ENCODE results near the gene PHF13.
A peak's percentile ranks its signal among the peaks of the same experiment; 100 is the strongest.
"Not testable (repeated sequence)": the region's sequence is repeated elsewhere in the genome, so short reads cannot be mapped to it uniquely, and the experiment has no call there.

PHF13 gene

DNA sequence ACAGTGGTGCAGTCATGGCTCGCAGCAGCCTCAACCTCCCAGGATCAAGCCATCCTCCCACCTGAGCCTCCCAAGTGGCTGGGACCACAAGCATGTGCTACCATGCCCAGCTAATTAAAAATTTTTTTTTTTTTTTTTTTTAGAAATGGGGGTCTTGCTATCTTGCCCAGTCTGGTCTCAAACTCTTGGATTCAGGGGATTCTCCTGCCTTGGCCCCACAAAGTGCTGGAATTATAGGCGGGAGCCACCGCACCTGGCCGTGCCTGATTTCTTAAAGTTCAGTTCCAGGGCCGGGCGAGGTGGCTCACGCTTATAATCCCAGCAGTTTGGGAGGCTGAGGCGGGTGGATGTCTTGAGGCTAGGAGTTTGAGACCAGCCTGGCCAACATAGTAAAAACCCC lies 17.5 kb downstream of the PHF13 start:
- no peak for DNase-seq

DNA sequence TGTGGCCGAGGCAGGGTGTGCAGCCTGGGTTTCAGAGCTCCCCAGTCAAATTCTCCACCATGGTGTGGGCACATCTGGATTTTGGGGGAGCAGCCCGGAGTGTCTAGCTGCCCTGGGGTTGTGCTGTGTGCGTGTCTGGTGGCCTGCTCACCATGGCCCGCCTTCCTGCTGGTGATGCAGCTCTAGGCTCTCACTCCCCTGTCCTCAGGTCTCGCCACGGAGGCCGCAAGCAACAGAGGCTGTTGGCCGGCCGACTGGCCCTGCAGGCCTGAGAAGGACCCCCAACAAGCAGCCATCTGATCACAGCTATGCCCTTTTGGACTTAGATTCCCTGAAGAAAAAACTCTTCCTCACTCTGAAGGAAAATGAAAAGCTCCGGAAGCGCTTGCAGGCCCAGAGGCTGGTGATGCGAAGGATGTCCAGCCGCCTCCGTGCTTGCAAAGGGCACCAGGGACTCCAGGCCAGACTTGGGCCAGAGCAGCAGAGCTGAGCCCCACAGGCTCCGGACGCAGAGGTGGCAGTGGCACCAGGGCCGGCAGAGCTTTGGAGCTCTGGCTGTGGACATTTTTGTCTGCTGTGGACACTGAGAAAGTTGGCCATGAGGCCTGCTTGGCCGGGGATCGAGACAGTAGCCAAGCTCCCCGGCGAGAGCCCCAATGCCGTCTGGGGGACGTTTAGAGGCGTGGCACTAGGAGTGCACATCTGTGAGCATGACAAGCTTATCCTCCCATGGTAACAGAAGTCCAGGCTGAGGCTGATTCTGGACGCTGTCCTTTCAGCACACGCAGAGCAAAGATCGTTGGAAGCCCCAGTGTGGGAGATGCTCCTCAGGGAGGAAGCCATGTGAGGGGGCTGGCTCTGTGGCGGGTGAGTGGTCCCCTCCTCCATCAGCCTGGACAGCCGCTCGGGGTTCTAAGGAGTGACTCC lies 19.3 kb downstream of the PHF13 start:
- DNase-seq = no peak

DNA sequence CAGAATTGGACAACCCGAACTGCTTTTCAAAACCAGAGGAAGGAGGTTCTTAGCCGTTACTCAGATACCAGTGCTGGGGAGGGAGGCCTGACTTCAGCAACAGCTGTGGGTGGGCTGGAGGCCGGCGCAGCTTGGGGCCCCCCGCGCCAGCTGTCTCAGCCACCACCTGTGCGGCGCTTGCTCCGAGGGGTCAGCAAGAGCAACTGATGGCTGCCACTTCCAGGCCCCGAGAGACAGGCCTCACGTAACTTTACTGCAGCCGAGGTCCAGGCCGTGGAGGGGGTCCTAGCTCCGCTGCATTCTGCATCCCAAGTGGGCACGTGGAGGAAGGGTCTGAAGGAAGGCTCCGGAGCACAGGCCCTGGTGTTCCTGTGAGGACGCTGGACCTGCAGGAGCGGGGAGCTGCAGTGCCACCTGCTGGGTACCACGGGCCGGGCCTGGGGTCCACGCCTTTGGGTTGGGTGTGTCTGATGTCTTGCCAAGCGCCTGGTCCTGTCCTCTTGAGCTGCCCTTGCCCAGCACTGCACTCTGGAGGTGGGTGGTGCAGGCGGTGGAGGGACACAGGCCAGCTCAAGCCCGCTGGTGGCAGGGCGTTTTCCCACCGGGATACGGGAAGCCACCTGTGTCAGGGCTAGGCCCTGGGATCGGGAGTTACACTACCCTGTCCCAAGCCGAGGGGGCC lies 21.0 kb downstream of the PHF13 start:
- DNase-seq = peak; percentile 2

- DNase-seq = no peak
These were observed 21.8 kb downstream of the PHF13 start for GRCh38 chr1:6635161-6635909.

DNA sequence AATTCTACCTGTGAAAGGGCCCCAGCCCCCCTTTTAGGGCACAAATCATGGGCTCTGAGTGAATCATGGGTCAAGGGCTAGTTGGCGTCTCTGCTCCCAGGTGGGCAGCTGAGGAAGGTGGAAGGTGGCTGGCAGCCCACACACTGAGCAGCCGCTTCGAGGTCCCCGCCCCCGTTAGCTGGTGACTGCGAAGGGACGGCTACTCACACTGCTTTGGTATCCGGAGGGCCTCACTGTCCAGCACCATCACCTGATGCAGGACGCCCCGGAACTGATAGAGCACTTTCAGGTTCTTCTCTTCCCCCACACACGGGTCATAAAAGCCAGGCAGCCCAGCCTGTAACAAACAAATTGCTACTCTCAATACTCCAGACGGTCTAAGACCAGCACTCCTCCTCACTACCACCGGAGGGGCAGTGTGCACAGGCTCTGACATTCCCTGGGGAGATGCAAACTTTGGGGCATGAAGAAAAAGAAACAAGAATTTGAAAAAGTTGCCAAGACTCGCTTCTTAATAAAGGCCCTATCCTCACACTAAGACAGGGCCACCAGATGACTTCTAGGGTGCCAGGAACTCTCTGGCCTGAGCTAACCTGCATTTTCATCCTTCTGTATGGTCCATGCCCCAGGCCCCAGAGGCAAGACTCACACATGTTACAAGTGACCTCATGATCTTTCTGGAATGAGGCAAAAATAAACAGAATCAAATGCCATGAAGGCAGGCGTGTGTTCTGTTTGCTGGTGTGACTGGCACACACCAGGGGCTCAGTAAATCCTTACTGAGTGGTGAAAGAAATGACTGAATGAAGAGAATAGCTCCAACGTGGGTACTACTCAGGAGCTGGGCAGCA lies 22.6 kb downstream of the PHF13 start:
- no peak for DNase-seq

GRCh38 chr1:6636778-6637177 lies 23.2 kb downstream of the PHF13 start:
- DNase-seq = not testable (repeated sequence)

GRCh38 chr1:6637770-6638169 lies 24.2 kb downstream of the PHF13 start:
- DNase-seq = no peak

DNA sequence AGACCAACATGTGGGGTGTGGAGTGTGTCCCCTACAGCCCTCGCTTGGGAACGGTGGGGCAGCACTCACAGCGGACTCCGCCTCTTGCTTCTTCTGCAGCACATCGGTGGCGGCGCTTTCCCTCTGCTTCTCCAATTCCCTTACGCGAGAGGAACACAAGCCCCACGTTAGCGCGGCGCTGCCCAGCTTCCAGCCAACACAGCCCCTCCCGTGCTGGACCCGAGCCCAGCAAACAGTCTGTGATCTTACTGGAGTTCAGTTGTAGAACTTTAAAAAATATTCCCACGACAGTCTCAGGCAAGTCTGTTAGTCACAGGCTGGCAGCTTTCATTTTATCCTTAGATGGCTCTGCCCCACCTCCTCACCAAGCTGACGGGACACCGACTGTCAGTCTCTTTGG lies 24.7 kb downstream of the PHF13 start:
- no peak for DNase-seq

DNA sequence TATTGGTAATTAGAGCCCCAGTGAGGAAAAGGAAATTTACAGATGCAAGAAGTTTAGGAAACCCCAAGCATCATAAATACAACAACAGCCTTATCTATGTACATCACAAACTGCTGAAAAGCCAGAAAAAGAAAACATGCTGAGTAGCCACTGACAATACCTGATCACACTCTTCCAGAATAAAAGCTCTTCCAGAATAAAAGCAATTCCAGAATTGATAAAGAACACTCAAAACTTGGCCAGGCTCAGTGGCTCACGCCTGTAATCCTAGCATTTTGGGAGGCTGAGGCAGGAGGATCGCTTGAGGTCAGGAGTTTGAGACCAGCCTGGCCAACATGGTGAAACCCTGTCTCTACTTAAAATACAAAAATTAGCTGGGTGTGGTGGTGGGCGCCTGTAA lies 27.3 kb downstream of the PHF13 start:
- not testable (repeated sequence) for DNase-seq

- no peak for DNase-seq
These were observed 31.5 kb downstream of the PHF13 start for GRCh38 chr1:6645018-6645417.

DNA sequence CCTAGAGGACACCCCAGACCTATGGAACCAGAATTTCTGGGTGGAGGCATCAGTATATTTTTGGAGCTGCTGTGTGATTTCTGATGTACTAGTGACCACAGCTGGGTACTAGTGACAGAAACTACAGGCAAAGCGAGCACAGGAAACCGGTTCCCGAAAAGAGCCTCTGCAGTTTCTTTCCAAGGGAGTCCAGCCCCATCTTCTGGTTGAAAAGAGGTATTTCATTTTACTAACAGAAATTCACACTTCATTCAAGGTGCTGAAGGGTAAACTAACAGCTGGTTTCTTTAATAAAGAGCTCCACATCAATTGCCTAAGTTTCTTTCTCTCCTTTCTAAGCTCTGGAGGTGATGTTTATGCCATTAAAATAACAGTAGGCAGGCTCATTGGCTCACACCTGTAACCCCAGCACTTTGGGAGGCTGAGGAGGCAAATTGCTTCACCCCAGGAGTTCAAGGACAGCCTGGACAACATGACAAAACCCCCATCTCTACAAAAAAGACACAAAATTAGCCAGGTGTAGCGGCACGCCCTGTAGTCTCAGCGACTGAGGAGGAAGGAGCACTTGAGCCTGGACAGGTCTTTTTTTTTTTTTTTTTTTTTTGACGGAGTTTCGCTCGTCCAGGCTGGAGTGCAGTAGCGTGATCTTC lies 33.1 kb downstream of the PHF13 start:
- peak; percentile 45 for DNase-seq

DNA sequence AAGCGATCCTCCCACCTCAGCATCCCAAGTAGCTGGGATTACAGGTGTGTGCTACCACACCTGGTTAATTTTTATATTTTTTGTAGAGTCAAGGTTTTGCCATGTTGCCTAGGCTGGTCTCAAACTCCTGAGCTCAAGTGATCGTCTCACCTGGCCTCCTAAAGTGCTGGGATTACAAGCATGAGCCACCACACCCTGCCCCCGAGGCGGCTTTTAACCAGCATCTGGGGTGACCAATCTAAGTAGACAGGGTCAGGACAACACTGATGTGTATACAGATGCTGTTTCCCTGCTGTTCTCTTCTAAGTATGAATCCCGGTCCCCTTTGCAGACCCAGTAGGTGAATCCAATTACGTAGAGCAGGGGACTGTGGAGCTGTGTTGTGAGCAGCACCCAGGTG lies 35.0 kb downstream of the PHF13 start:
- peak; percentile 5 for DNase-seq

GRCh38 chr1:6651909-6652308 lies 38.4 kb downstream of the PHF13 start:
- DNase-seq = no peak

DNA sequence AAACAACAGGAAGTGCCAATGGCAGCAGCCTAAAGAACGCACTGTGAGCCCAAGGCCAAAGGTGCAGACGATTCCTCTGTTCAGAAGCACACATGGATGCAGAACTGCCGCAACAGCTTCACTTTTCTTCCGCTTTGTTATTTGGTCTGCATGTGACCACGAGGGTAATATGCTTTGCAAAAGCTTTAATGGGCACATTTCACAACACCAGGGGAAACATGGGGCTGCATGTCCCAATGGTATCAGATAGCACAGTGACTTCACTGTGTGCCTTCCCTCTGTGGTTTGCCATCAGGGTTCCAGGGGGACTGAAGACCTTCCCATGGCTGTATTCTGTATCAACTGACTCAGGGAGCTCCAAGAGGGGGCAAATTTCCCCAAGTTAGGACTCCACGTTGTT lies 39.5 kb downstream of the PHF13 start:
- no peak for DNase-seq

- DNase-seq = no peak
These were observed 40.1 kb downstream of the PHF13 start for GRCh38 chr1:6653436-6654290.

- DNase-seq = no peak
These were observed 43.6 kb downstream of the PHF13 start for GRCh38 chr1:6657138-6657537.

DNA sequence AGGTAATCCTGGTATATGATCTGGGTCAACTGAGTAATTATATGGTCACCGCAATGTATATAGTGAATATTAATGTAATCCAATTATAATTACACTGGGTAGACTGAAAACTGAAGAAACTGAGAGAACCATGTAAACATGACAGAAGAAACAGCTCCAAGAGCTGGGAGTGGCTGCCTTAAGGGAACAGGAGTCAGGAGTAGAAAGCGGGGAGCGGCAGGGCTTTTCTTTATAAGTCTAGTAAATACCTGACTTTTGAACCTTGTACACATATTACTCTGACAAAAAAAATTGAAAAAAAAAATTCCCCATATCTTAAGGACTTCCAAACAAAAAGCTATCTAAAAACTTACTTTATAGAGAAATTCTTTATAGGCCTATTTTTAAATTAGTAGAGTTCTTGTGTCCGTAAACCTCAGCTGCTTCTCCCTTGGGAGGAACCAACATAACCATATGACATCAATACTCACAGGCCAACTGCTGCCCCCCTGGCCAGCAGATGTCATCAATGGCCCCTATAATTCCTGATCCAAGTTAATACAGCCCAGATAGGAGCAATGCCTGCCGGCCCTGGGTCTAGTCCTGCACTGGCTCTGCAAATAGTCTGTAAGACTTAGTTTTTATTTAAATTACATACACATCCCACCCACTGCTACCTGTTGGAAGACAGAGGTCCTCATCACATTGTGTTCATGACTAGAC lies 45.0 kb downstream of the PHF13 start:
- DNase-seq = no peak

- DNase-seq = no peak
These were observed 47.0 kb downstream of the PHF13 start for GRCh38 chr1:6660415-6661049.

DNA sequence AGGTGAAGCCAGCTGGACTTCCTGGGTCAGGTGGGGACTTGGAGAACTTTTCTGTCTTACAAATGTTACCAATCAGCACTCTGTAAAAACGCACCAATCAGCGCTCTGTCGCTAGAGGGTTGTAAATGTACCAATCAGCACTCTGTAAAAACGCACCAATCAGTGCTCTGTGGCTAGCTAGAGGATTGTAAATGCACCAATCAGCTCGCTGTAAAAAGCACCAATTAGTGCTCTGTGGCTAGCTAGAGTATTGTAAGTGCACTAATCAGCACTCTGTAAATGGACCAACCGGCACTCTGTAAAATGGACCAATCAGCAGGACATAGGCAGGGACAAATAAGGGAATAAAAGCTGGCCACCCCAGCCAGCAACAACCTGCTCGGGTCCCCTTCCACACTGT lies 48.9 kb downstream of the PHF13 start:
- DNase-seq = not testable (repeated sequence)

GRCh38 chr1:6666696-6667095 lies 53.2 kb downstream of the PHF13 start:
- no peak for DNase-seq
